HG03064 (cell line): ENCODE measurements around the gene RYK.

Experiments used
- ATAC-seq: cut with Tn5 transposase; IDR thresholded peaks from one replicate; pipeline ENCODE4 v1.9.1; 2021; ENCODE audit warnings: low read depth; ENCODE audit not compliant: unreplicated experiment

The RYK gene

GRCh38 chr3:134155446-134155845 lies 95.2 kb downstream of the RYK start:
- ATAC-seq = no peak

GRCh38 chr3:134153761-134154160 lies 96.9 kb downstream of the RYK start:
- no peak for ATAC-seq

- no peak for ATAC-seq
These were observed 100.2 kb downstream of the RYK start for GRCh38 chr3:134150476-134150875.

- ATAC-seq = no peak
These were observed 101.4 kb downstream of the RYK start for GRCh38 chr3:134149286-134149685.

- no peak for ATAC-seq
These were observed 102.1 kb downstream of the RYK start for GRCh38 chr3:134148534-134148933.

- no peak for ATAC-seq
These were observed 103.2 kb downstream of the RYK start for GRCh38 chr3:134147411-134147810.

- ATAC-seq = no peak
These were observed 104.0 kb downstream of the RYK start for GRCh38 chr3:134146666-134147065.

- ATAC-seq = no peak
These were observed 105.5 kb downstream of the RYK start for GRCh38 chr3:134145183-134145582.

GRCh38 chr3:134144694-134145093 lies 106.0 kb downstream of the RYK start:
- ATAC-seq = no peak

GRCh38 chr3:134143828-134144401 lies 106.7 kb downstream of the RYK start:
- no peak for ATAC-seq

GRCh38 chr3:134136604-134137003 lies 114.1 kb downstream of the RYK start:
- no peak for ATAC-seq

GRCh38 chr3:134134698-134135415 lies 115.8 kb downstream of the RYK start:
- ATAC-seq = no peak

GRCh38 chr3:134134240-134134639 lies 116.4 kb downstream of the RYK start:
- ATAC-seq = no peak

- no peak for ATAC-seq
These were observed 117.7 kb downstream of the RYK start for GRCh38 chr3:134132961-134133360.

- ATAC-seq = no peak
These were observed 124.5 kb downstream of the RYK start for GRCh38 chr3:134126153-134126552.

GRCh38 chr3:134114726-134115125 lies 135.9 kb downstream of the RYK start:
- no peak for ATAC-seq

- no peak for ATAC-seq
These were observed 139.0 kb downstream of the RYK start for GRCh38 chr3:134111616-134112015.

- no peak for ATAC-seq
These were observed 139.7 kb downstream of the RYK start for GRCh38 chr3:134110963-134111362.
